Activated naive CD4-positive, alpha-beta T cell treated with Interleukin-2 at 50 U/mL for 16 hours (primary cell): ENCODE data around the gene TREML2.
"Not testable (repeated sequence)": the region's sequence is repeated elsewhere in the genome, so short reads cannot be mapped to it uniquely, and the experiment has no call there.

Experiments
- DNase-seq: peaks from one replicate; pipeline ENCODE4 v3.0.0-alpha.2; 2020

Gene TREML2

GRCh38 chr6:41204156-41204555, 3.2 kb upstream of the TREML2 start:
- DNase-seq: no peak

- no peak for DNase-seq
Observed at GRCh38 chr6:41201764-41202173, 820 bp upstream of the TREML2 start.

GRCh38 chr6:41200296-41200900, 551 bp downstream of the TREML2 start:
- peak; percentile 56 for DNase-seq

- peak; percentile 44 for DNase-seq
Observed at GRCh38 chr6:41199552-41200246, 1.2 kb downstream of the TREML2 start.

- DNase-seq: no peak
Observed at GRCh38 chr6:41197234-41197633, 3.7 kb downstream of the TREML2 start.

- DNase-seq: no peak
Observed at GRCh38 chr6:41194386-41194785, 6.6 kb downstream of the TREML2 start.

- DNase-seq: no peak
Observed at GRCh38 chr6:41193884-41194283, 7.1 kb downstream of the TREML2 start.

- no peak for DNase-seq
Observed at GRCh38 chr6:41193171-41193734, 7.7 kb downstream of the TREML2 start.

- DNase-seq: peak; percentile 29
Observed at GRCh38 chr6:41191569-41191968, 9.4 kb downstream of the TREML2 start.

GRCh38 chr6:41190791-41191190, 10.2 kb downstream of the TREML2 start:
- DNase-seq: no peak

- no peak for DNase-seq
Observed at GRCh38 chr6:41189967-41190366, 11.0 kb downstream of the TREML2 start.

GRCh38 chr6:41189046-41189445, 11.9 kb downstream of the TREML2 start:
- not testable (repeated sequence) for DNase-seq

GRCh38 chr6:41187924-41188886, 12.7 kb downstream of the TREML2 start:
- DNase-seq: no peak

- DNase-seq: no peak
Observed at GRCh38 chr6:41186031-41186562, 14.9 kb downstream of the TREML2 start.

- DNase-seq: no peak
Observed at GRCh38 chr6:41184761-41185160, 16.2 kb downstream of the TREML2 start.

GRCh38 chr6:41182069-41183034, 18.6 kb downstream of the TREML2 start:
- peak; percentile 45 for DNase-seq

GRCh38 chr6:41181566-41181965, 19.4 kb downstream of the TREML2 start:
- no peak for DNase-seq

- DNase-seq: no peak
Observed at GRCh38 chr6:41179163-41179562, 21.8 kb downstream of the TREML2 start.

- DNase-seq: no peak
Observed at GRCh38 chr6:41177695-41178094, 23.3 kb downstream of the TREML2 start.

- DNase-seq: no peak
Observed at GRCh38 chr6:41177287-41177686, 23.7 kb downstream of the TREML2 start.

- no peak for DNase-seq
Observed at GRCh38 chr6:41176189-41176588, 24.8 kb downstream of the TREML2 start.

GRCh38 chr6:41175084-41175483, 25.9 kb downstream of the TREML2 start:
- no peak for DNase-seq
